ENCODE results near the gene PRKX.
"Not testable (repeated sequence)": the region's sequence is repeated elsewhere in the genome, so short reads cannot be mapped to it uniquely, and the experiment has no call there.

Gene PRKX

DNA sequence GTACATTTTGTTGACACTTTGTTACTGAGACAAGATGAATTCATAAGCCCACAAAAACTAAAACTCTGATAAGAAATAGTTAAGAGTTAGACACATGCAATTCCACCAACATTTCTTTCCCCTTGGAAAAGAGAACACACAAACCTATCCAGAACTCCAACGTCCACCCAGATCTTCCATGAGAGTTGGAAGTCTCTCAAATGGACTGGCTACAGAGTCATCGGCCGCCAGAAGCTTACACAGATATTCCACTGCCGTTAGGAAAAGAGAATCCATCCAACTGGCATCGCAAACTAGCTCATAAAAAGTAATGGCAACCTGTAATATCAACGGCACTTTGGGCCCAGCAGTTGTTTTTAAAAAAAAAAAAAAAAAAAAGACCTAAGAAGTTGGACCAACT is 114.7 kb downstream of the PRKX start:
- no peak for DNase-seq

GRCh38 chrX:3598046-3598605 is 115.3 kb downstream of the PRKX start:
- no peaks in the 10 kb centered on the region for H3K4me1 Mint-ChIP-seq
- no peak for DNase-seq
- H3K27me3 Mint-ChIP-seq, result no peaks in the 10 kb centered on the region
- peaks cover 7% of the 10 kb centered on the region for H3K9me3 Mint-ChIP-seq
- CTCF ChIA-PET, result no interaction called here
- H3K36me3 Mint-ChIP-seq, result peaks cover 32% of the 10 kb centered on the region
- H3K4me3 Mint-ChIP-seq, result no peak overlapping the region
- no peak overlapping the region for H3K27ac Mint-ChIP-seq

More for the DNA sequence above, 114.7 kb downstream of the PRKX start:
- no peak overlapping the region for H3K4me3 Mint-ChIP-seq
- H3K27ac Mint-ChIP-seq, result no peak overlapping the region
- H3K36me3 Mint-ChIP-seq, result peaks cover 37% of the 10 kb centered on the region
- no peaks in the 10 kb centered on the region for H3K27me3 Mint-ChIP-seq
- peaks cover 7% of the 10 kb centered on the region for H3K9me3 Mint-ChIP-seq
- H3K4me1 Mint-ChIP-seq, result no peaks in the 10 kb centered on the region
- CTCF ChIA-PET, result no interaction called here

GRCh38 chrX:3592184-3592583 is 121.3 kb downstream of the PRKX start:
- DNase-seq, result no peak
- peaks cover 9% of the 10 kb centered on the region for H3K4me1 Mint-ChIP-seq
- H3K9me3 Mint-ChIP-seq, result peaks cover 2% of the 10 kb centered on the region
- CTCF ChIA-PET, result no interaction called here
- H3K27ac Mint-ChIP-seq, result no peak overlapping the region
- H3K27me3 Mint-ChIP-seq, result no peaks in the 10 kb centered on the region
- H3K4me3 Mint-ChIP-seq, result no peak overlapping the region
- peaks cover 14% of the 10 kb centered on the region for H3K36me3 Mint-ChIP-seq

DNA sequence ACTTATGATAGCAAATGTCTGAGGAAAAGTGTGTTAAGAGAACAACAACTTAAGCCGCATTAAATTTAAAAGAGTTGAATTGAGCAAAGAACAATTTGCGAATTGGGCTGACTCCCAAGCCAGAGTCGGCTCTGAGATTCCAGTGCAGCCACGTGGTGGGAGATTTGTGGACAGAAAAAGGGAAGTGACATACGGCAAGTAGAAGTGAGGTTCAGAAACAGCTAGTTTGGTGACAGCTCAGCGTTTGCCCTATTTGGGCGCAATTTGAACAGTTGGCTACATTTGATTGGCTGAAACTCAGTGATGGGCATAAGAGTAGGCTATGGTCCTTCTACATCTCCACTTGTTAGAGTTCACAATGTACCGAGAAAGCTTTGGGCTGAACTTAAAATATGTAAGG is 124.0 kb downstream of the PRKX start:
- Mint-ChIP-seq H3K9me3 (peaks cover 2% of the 10 kb centered on the region), H3K27me3 (no peaks in the 10 kb centered on the region), H3K27ac (no peak overlapping the region), H3K4me3 (no peak overlapping the region), H3K4me1 (peaks cover 21% of the 10 kb centered on the region), H3K36me3 (peaks cover 5% of the 10 kb centered on the region)
- no peak for DNase-seq
- CTCF ChIA-PET, result no interaction called here

GRCh38 chrX:3585719-3586118 is 127.7 kb downstream of the PRKX start:
- CTCF ChIA-PET, result no interaction called here
- Mint-ChIP-seq H3K27me3 (no peaks in the 10 kb centered on the region), H3K4me1 (peaks cover 38% of the 10 kb centered on the region), H3K27ac (no peak overlapping the region), H3K9me3 (no peaks in the 10 kb centered on the region), H3K36me3 (peaks cover 5% of the 10 kb centered on the region), H3K4me3 (no peak overlapping the region)
- no peak for DNase-seq

DNA sequence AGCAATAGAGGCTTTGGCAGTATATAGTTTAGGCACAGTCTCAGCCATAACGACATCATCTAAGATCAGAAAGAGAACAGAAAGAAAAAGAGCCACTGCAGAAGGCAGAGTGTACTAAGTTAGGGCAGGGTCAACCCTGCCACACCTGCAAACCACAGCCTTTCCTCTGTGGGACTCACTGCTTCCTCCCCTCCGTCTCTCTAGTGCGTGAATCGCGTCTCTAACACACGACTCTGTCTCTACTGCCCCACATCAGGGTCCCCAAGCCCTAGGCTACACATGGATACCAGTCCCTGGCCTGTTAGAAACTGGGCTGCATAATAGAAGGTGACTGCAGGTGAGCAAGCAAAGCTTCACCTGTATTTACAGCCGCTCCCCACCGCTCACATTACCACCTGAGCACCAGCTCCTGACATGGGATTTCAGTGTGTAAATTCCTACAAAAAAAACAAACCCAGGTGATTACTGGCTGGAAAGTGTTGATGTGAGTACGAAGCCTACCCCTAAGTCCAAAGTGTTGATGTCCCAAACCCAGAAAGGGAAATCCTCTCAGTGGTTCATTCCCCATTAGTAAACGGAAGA is 128.9 kb downstream of the PRKX start:
- Mint-ChIP-seq H3K9me3 (no peaks in the 10 kb centered on the region), H3K27ac (no peak overlapping the region), H3K4me1 (peaks cover 38% of the 10 kb centered on the region), H3K36me3 (peaks cover 5% of the 10 kb centered on the region), H3K4me3 (no peak overlapping the region), H3K27me3 (no peaks in the 10 kb centered on the region)
- CTCF ChIA-PET, result no interaction called here
- DNase-seq, result peak; percentile 38

DNA sequence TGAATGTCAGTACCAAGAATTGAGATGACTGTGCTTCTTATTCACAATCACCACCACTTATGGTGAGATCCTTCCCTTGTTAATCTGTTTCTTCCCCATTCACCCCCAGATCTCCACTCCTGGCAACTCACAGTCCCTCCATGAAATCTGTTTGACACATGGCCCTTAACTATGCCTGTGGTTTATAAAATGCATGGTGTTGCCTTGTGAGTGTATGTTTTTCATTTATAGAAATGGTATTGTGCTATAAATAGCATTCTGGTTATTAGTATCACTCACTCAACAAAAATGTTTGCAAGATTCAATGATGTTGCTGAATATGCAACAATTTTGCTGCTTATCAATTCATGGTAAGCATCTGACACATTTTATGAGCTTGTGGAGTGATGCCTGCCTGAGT is 131.0 kb downstream of the PRKX start:
- H3K36me3 Mint-ChIP-seq, result peaks cover 5% of the 10 kb centered on the region
- H3K4me3 Mint-ChIP-seq, result no peak overlapping the region
- H3K4me1 Mint-ChIP-seq, result peaks cover 31% of the 10 kb centered on the region
- H3K27ac Mint-ChIP-seq, result no peak overlapping the region
- no peaks in the 10 kb centered on the region for H3K27me3 Mint-ChIP-seq
- no peak for DNase-seq
- no peaks in the 10 kb centered on the region for H3K9me3 Mint-ChIP-seq
- CTCF ChIA-PET, result no interaction called here

- Mint-ChIP-seq H3K4me3 (no peak overlapping the region), H3K36me3 (peaks cover 5% of the 10 kb centered on the region), H3K9me3 (no peaks in the 10 kb centered on the region), H3K27me3 (no peaks in the 10 kb centered on the region), H3K27ac (peak overlapping the region; percentile 71), H3K4me1 (peaks cover 26% of the 10 kb centered on the region)
- CTCF ChIA-PET, result no interaction called here
- DNase-seq, result no peak
These were observed 131.8 kb downstream of the PRKX start for GRCh38 chrX:3581609-3582108.

- Mint-ChIP-seq H3K4me1 (peaks cover 2% of the 10 kb centered on the region), H3K27ac (no peak overlapping the region), H3K27me3 (no peaks in the 10 kb centered on the region), H3K9me3 (no peaks in the 10 kb centered on the region), H3K36me3 (peaks cover 4% of the 10 kb centered on the region), H3K4me3 (no peak overlapping the region)
- no peak for DNase-seq
- CTCF ChIA-PET, result no interaction called here
These were observed 135.9 kb downstream of the PRKX start for GRCh38 chrX:3577551-3577950.

GRCh38 chrX:3576886-3577501 is 136.5 kb downstream of the PRKX start:
- Mint-ChIP-seq H3K27ac (no peak overlapping the region), H3K4me3 (no peak overlapping the region), H3K36me3 (no peaks in the 10 kb centered on the region), H3K9me3 (no peaks in the 10 kb centered on the region), H3K4me1 (no peaks in the 10 kb centered on the region), H3K27me3 (no peaks in the 10 kb centered on the region)
- DNase-seq, result no peak
- CTCF ChIA-PET, result no interaction called here

DNA sequence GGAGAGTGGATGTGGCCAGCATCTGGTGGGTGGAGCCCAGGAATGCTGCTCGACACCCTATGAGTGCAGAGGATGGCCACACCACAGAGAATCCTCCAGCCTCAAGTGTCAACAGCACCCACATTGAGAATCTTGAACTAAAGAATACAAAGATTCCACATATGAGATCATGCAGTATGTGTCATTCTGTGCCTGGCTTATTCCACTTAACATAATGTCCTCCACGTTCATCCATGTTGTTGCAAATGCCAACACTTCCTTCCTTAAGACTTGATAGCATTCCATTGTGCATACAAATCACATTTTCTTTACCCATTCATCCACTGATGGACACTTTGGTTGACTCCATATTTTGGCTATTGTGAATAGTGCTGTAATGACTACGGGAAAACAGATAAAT is 145.8 kb downstream of the PRKX start:
- no peaks in the 10 kb centered on the region for H3K36me3 Mint-ChIP-seq
- no peak for DNase-seq
- H3K9me3 Mint-ChIP-seq, result no peaks in the 10 kb centered on the region
- CTCF ChIA-PET, result no interaction called here
- no peaks in the 10 kb centered on the region for H3K27me3 Mint-ChIP-seq
- H3K4me1 Mint-ChIP-seq, result no peaks in the 10 kb centered on the region
- no peak overlapping the region for H3K4me3 Mint-ChIP-seq
- no peak overlapping the region for H3K27ac Mint-ChIP-seq

DNA sequence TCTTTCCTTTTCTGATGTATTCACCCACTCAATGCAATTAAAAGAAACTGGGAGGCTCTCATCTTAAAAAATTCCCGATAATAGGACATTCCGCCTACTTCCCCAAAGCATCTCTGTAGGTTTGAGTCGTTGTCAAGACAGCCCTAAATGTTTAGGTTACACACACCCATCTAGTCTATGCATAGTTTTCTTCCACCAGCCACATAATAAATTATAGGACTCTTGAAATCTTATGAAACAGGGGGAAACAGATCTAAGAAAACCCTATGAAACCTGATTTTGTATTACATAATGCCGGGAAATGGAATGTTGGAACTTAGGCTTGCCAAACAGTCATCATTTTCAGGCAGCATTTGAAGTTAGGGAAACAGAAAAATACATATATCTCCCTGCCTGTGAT is 150.0 kb downstream of the PRKX start:
- no peaks in the 10 kb centered on the region for H3K27me3 Mint-ChIP-seq
- no peaks in the 10 kb centered on the region for H3K4me1 Mint-ChIP-seq
- H3K36me3 Mint-ChIP-seq, result no peaks in the 10 kb centered on the region
- CTCF ChIA-PET, result no interaction called here
- H3K27ac Mint-ChIP-seq, result no peak overlapping the region
- DNase-seq, result no peak
- no peaks in the 10 kb centered on the region for H3K9me3 Mint-ChIP-seq
- no peak overlapping the region for H3K4me3 Mint-ChIP-seq

DNA sequence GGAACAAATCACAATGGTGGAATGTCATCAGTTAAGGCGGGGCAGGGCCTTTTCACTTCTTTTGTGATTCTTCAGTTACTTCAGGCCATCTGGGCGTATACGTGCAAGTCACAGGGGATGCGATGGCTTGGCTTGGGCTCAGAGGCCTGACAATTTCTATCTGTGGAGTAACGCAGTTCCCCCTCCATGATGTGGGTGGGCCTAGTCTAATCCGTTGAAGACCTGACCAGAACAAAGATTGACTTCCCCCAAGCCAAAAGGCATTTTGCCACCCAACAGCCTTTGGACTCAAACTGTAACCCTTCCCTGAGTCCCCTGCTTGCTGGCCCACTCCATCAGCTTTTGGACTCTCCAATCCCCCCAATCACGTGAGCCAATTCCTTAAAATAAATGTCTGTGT is 153.4 kb downstream of the PRKX start:
- H3K36me3 Mint-ChIP-seq, H3K4me3 Mint-ChIP-seq, H3K27ac Mint-ChIP-seq, H3K9me3 Mint-ChIP-seq, DNase-seq, CTCF ChIA-PET, H3K4me1 Mint-ChIP-seq, H3K27me3 Mint-ChIP-seq: not testable (repeated sequence)

Data from activated naive CD4-positive, alpha-beta T cell treated with anti-CD3 and anti-CD28 coated beads, Interleukin-2, amount 10 ng/mL, durations not matched to agents 7 days and 5 days (primary cell).